IMR-90 (cell line): Measurements from ENCODE around the gene TLDC2. TPM values are rescaled to one million over a fixed set of nuclear protein-coding genes. Genes with fewer than 3 reads are reported as not detected.

Experiments used
- ATAC-seq: fragments of 200-7000 bp; cut with Tn5 transposase; 2 replicates; pipeline ENCODE4 v1.9.1; 2020; ENCODE audit warnings: low read depth, mild to moderate bottlenecking, moderate library complexity
- BruUV-seq: library from RNA; stranded (reverse); fragments of 400-500 nt; replicated peaks from 2 replicates; lab custom pipeline; 2021; lab: Mats Ljungman, UMichigan
- CTCF ChIA-PET: fragments of 300-600 bp; formaldehyde crosslinking; extraction: SDS; loops from one replicate; lab custom pipeline; 2021; ENCODE audit warnings: antibody characterized with exemption; lab: Yijun Ruan, JAX
- POLR2A ChIA-PET: fragments of 300-600 bp; sonication (Branson Sonifier 250); formaldehyde crosslinking; loops from one replicate; lab custom pipeline; 2022; ENCODE audit warnings: antibody characterized with exemption; ENCODE audit not compliant: unreplicated experiment; lab: Charles Lee
- DNase-seq: peaks from one replicate; pipeline ENCODE4 v3.0.0; 2013
- H2AFZ ChIP-seq: replicated peaks from 2 replicates; pipeline ENCODE3; 2013; ENCODE audit warnings: low read length, mild to moderate bottlenecking; ENCODE audit not compliant: poor library complexity
- H2AK5ac ChIP-seq: 2 replicates; pipeline ENCODE4 v1.6.1; 2013; ENCODE audit warnings: low read depth, low read length, inconsistent platforms
- H2AK9ac ChIP-seq: replicated peaks from 2 replicates; pipeline ENCODE3; 2013; ENCODE audit warnings: mild to moderate bottlenecking, low read depth, low read length, moderate library complexity; ENCODE audit not compliant: poor library complexity
- H2BK120ac ChIP-seq: 2 replicates; pipeline ENCODE4 v1.6.1; 2013; ENCODE audit warnings: low read depth, low read length, inconsistent platforms
- H2BK15ac ChIP-seq: 3 replicates; pipeline ENCODE4 v1.6.1; 2013; ENCODE audit warnings: low read depth, low read length, inconsistent platforms
- H2BK20ac ChIP-seq: 2 replicates; pipeline ENCODE4 v1.6.1; 2013; ENCODE audit warnings: low read depth, mild to moderate bottlenecking, inconsistent platforms, low read length, moderate library complexity
- H2BK5ac ChIP-seq: 2 replicates; pipeline ENCODE4 v1.6.1; 2013; ENCODE audit warnings: mild to moderate bottlenecking, low read depth, low read length, inconsistent platforms; ENCODE audit not compliant: poor library complexity, severe bottlenecking
- H3K14ac ChIP-seq: replicated peaks from 2 replicates; pipeline ENCODE4 v1.6.1; 2013; ENCODE audit warnings: low read depth, low read length, inconsistent platforms
- H3K18ac ChIP-seq: 2 replicates; pipeline ENCODE4 v1.6.1; 2013; ENCODE audit warnings: low read depth, low read length, control low read depth
- H3K23ac ChIP-seq: 2 replicates; pipeline ENCODE4 v1.6.1; 2013; ENCODE audit warnings: low read depth, low read length, inconsistent platforms
- H3K27ac ChIP-seq: 2 replicates; pipeline ENCODE4 v1.5.1; 2013; ENCODE audit warnings: mild to moderate bottlenecking, control low read depth, low read length; ENCODE audit not compliant: insufficient read depth
- H3K27me3 ChIP-seq: 2 replicates; pipeline ENCODE4 v1.6.1; 2013; ENCODE audit warnings: low read length; ENCODE audit not compliant: control insufficient read depth, insufficient read depth
- H3K36me3 ChIP-seq: 2 replicates; pipeline ENCODE4 v1.6.1; 2013; ENCODE audit warnings: low read length, mixed read lengths; ENCODE audit not compliant: control insufficient read depth, insufficient read depth
- H3K4ac ChIP-seq: 2 replicates; pipeline ENCODE4 v1.6.1; 2013; ENCODE audit warnings: low read depth, low read length, inconsistent platforms
- H3K4me1 ChIP-seq: 2 replicates; pipeline ENCODE4 v1.6.1; 2013; ENCODE audit warnings: low read length, mixed read lengths; ENCODE audit not compliant: control insufficient read depth, insufficient read depth
- H3K4me2 ChIP-seq: 2 replicates; pipeline ENCODE4 v1.6.1; 2013; ENCODE audit warnings: low read depth, mild to moderate bottlenecking, control low read depth, low read length, moderate library complexity
- H3K4me3 ChIP-seq: 2 replicates; pipeline ENCODE4 v1.5.1; 2013; ENCODE audit warnings: low read depth, mild to moderate bottlenecking, control low read depth, low read length, moderate library complexity; ENCODE audit not compliant: insufficient read depth
- H3K56ac ChIP-seq: 2 replicates; pipeline ENCODE4 v1.6.1; 2013; ENCODE audit warnings: low read length, inconsistent platforms; ENCODE audit not compliant: insufficient read depth; ENCODE audit errors: extremely low read depth
- H3K79me1 ChIP-seq, 2 experiments: 2 replicates each; pipeline ENCODE4 v1.6.1; 2013; ENCODE audit warnings: low read length in 2 of 2, inconsistent platforms in 1 of 2, low read depth in 1 of 2
- H3K9ac ChIP-seq: 2 replicates; pipeline ENCODE4 v1.6.1; 2013; ENCODE audit warnings: low read depth, low read length, control low read depth
- H3K9me1 ChIP-seq: 2 replicates; pipeline ENCODE4 v1.6.1; 2013; ENCODE audit warnings: low read length, inconsistent platforms; ENCODE audit not compliant: insufficient read depth
- H3K9me3 ChIP-seq: 2 replicates; pipeline ENCODE4 v1.6.1; 2013; ENCODE audit warnings: low read length; ENCODE audit not compliant: control insufficient read depth, insufficient read depth
- H4K20me1 ChIP-seq: 2 replicates; pipeline ENCODE4 v1.6.1; 2013; ENCODE audit warnings: low read length, inconsistent platforms; ENCODE audit not compliant: insufficient read depth
- H4K5ac ChIP-seq: 2 replicates; pipeline ENCODE4 v1.6.1; 2013; ENCODE audit warnings: mild to moderate bottlenecking, low read depth, low read length, control low read depth
- H4K8ac ChIP-seq, 2 experiments: 2 replicates each; pipeline ENCODE4 v1.6.1; 2013; ENCODE audit warnings: low read depth in 2 of 2, low read length in 2 of 2, control low read depth in 1 of 2, inconsistent platforms in 1 of 2
- H4K91ac ChIP-seq: 2 replicates; pipeline ENCODE4 v1.6.1; 2013; ENCODE audit warnings: low read depth, low read length, inconsistent platforms; ENCODE audit not compliant: insufficient read depth
- CHD1 ChIP-seq: IDR thresholded peaks from 2 replicates; pipeline ENCODE4 v1.6.1; 2012; ENCODE audit warnings: low read depth, low read length, improper control_type of control experiment
- ELK1 ChIP-seq: fragments of 150-350 bp; IDR thresholded peaks from 2 replicates; pipeline ENCODE4 v1.6.1; 2016; ENCODE audit warnings: low read depth, mild to moderate bottlenecking, low read length, moderate library complexity, borderline replicate concordance
- FOS ChIP-seq: fragments of 150-350 bp; IDR thresholded peaks from 2 replicates; pipeline ENCODE4 v1.6.1; 2016; ENCODE audit warnings: low read depth, low read length
- MXI1 ChIP-seq: IDR thresholded peaks from 2 replicates; pipeline ENCODE4 v1.6.1; 2012; ENCODE audit warnings: low read depth, mild to moderate bottlenecking, low read length, moderate library complexity, borderline replicate concordance
- NFE2L2 ChIP-seq: fragments of 150-350 bp; IDR thresholded peaks from 2 replicates; pipeline ENCODE4 v1.6.1; 2016; ENCODE audit warnings: low read depth, mild to moderate bottlenecking, low read length
- USF2 ChIP-seq: fragments of 150-350 bp; IDR thresholded peaks from 2 replicates; pipeline ENCODE4 v1.6.1; 2017; ENCODE audit warnings: mild to moderate bottlenecking, antibody characterized with exemption, low read length, low read depth
- WGBS, 2 experiments: methylation state at CpG; one replicate each; pipeline versions ENCODE4 v1.1.5 to v1.1.7; 2013; ENCODE audit warnings: missing lambda C conversion rate in 2 of 2; ENCODE audit not compliant: insufficient read length in 1 of 2; ENCODE audit errors: extremely low coverage in 2 of 2; 5-methylcytosine and 5-hydroxymethylcytosine counted together
- dilution Hi-C: fragments of 300-500 bp; cut with HindIII; formaldehyde crosslinking; loops from one replicate; pipeline ENCODE4 v1.14.3; 2018; ENCODE audit warnings: low sequenced_read_pairs; ENCODE audit not compliant: unreplicated experiment
- in situ Hi-C: fragments of 300-500 bp; cut with MboI; formaldehyde crosslinking; loops from 3 replicates; pipeline ENCODE4 v1.14.3; 2019; ENCODE audit warnings: low sequenced_read_pairs, inconsistent platforms, mixed read lengths
- intact Hi-C: fragments of 100-400 bp; cut with micrococcal nuclease; formaldehyde crosslinking; loops from 2 replicates; pipeline ENCODE4 v1.10.0; 2022
- polyA plus RNA-seq, 3 experiments: library from polyadenylated mRNA; depleted of rRNA; stranded (reverse); fragments of >200 nt; gene quantifications; 2 replicates each; pipeline ENCODE4 v1.2.3, GENCODE V29; 2012; ENCODE audit warnings: low replicate concordance in 1 of 3
- total RNA-seq: library from RNA; depleted of rRNA; stranded (reverse); fragments of >200 nt; gene quantifications from 2 replicates; pipeline ENCODE4 v1.2.3, GENCODE V29; 2012
- TF ChIP-seq, protein P1 (sequence below): conservative IDR thresholded peaks from 2 replicates; pipeline ENCODE4 v1.5.1; 2012; ENCODE audit warnings: mild to moderate bottlenecking, low read depth, low read length, improper control_type of control experiment

TLDC2 gene
- total and polyA plus RNA-seq, 2 of the 4 experiments (the other 2 are of a cell fraction), result 0.18 to 0.19 TPM

DNA sequence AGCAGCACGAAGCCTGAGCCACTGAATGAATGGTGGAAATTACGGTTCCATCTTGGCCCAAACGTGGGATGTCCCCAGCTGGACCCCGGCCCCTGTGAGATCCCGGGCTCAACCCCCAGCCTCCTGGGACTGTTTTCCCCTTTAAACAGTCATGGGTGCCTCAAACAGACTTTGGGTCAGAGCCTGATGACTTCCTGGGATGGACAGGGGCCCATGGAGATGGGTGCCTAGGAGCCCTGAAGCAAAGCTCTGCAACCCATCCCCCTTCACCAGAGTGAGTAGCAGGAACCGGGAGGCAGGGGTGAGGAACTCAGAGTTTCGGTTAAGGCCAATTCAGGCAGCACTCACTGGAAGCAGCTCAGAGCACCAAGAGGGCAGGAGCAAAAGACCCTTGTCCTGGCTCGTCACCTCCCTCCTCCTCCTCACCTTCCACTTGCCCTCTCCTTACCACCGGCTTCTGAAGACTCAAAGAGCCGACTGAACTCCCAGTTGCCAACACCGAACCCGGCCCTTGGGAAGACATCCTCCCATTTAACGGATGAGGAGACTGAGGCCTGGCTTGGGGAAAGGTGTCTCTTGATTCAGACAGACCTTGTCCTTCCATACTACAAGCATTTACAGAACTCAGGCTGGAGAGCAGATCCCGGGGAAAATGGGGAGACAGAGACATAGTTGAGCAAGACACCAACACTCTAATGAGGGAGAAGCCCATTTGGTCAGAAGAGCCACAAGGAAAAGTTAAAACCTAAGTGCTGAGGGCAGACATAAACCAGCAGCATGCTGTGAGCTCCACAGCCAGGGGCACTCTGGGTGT, 14.9 kb upstream of the TLDC2 start:
- intact Hi-C loops, result loop anchor here (5.0 to 10.0 kb wide), 2 partner anchors 39 to 196 kb away; no protein-coding TSS in a partner anchor
- peaks cover 38% of the 10 kb centered on the region for H3K9me1 ChIP-seq
- no peak overlapping the region for H2BK15ac ChIP-seq
- peak overlapping the region; percentile 94 for H3K4me2 ChIP-seq
- peak overlapping the region; percentile 83 for H3K9ac ChIP-seq
- H4K8ac ChIP-seq, result peak overlapping the region; percentile 5 to 87; a peak in 2 of 4 replicates
- no peak for TF ChIP-seq USF2
- TF ChIP-seq MXI1, result no peak
- no peak for TF ChIP-seq FOS
- TF ChIP-seq, protein P1, sequence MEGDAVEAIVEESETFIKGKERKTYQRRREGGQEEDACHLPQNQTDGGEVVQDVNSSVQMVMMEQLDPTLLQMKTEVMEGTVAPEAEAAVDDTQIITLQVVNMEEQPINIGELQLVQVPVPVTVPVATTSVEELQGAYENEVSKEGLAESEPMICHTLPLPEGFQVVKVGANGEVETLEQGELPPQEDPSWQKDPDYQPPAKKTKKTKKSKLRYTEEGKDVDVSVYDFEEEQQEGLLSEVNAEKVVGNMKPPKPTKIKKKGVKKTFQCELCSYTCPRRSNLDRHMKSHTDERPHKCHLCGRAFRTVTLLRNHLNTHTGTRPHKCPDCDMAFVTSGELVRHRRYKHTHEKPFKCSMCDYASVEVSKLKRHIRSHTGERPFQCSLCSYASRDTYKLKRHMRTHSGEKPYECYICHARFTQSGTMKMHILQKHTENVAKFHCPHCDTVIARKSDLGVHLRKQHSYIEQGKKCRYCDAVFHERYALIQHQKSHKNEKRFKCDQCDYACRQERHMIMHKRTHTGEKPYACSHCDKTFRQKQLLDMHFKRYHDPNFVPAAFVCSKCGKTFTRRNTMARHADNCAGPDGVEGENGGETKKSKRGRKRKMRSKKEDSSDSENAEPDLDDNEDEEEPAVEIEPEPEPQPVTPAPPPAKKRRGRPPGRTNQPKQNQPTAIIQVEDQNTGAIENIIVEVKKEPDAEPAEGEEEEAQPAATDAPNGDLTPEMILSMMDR, result no peak
- TF ChIP-seq ELK1, result no peak
- no peak for TF ChIP-seq NFE2L2
- TF ChIP-seq CHD1, result no peak
- H3K4ac ChIP-seq, result peak overlapping the region; percentile 98
- peak overlapping the region; percentile 76 for H3K27ac ChIP-seq
- peak overlapping the region; percentile 78 for H2BK120ac ChIP-seq
- H2AFZ ChIP-seq, result peak overlapping the region; percentile 91
- dilution Hi-C loops, result loop anchor here (10.0 kb wide), 1 partner anchor 56 kb away; no protein-coding TSS in a partner anchor
- H3K23ac ChIP-seq, result peak overlapping the region; percentile 97
- H3K79me1 ChIP-seq, result peaks cover 8 to 60% of the 10 kb centered on the region in 2 experiments; a peak in 3 of 4 replicates
- no peak for DNase-seq
- H3K36me3 ChIP-seq, result peaks cover 8% of the 10 kb centered on the region; the same call in 1 of the 2 replicates
- no peaks in the 10 kb centered on the region for H3K27me3 ChIP-seq
- peaks cover 62% of the 10 kb centered on the region for H4K20me1 ChIP-seq
- no peak for ATAC-seq
- in situ Hi-C loops, result no loop called here
- no peak overlapping the region for H3K18ac ChIP-seq
- H4K5ac ChIP-seq, result no peak overlapping the region
- H2BK5ac ChIP-seq, result peak overlapping the region; percentile 84
- peak overlapping the region; percentile 86; the same call in 1 of the 2 replicates for H3K56ac ChIP-seq
- H2BK20ac ChIP-seq, result peak overlapping the region; percentile 67
- POLR2A ChIA-PET, result interaction anchor here (1.1 to 1.2 kb wide), 2 partner anchors 25 to 26 kb away, joined by 3 to 4 read pairs; no protein-coding TSS in a partner anchor
- 57% methylated on average over 5 of the region's 14 CpGs; no CpG with 5 or more reads in 1 of the 2 experiments for WGBS, 2 experiments
- peak overlapping the region; percentile 62 for H3K4me3 ChIP-seq
- H3K4me1 ChIP-seq, result peaks cover 42% of the 10 kb centered on the region
- no peaks in the 10 kb centered on the region for H3K9me3 ChIP-seq
- peak overlapping the region; percentile 100 for H2AK9ac ChIP-seq
- peak overlapping the region; percentile 98 for H3K14ac ChIP-seq
- BruUV-seq, result no TSS peak
- H4K91ac ChIP-seq, result peak overlapping the region; percentile 92
- peak overlapping the region; percentile 98 for H2AK5ac ChIP-seq
- CTCF ChIA-PET, result no interaction called here
